ENCODE results near the gene BEX3. TPM values are rescaled to one million over a fixed set of nuclear protein-coding genes. Genes with fewer than 3 reads are reported as not detected.

BEX3 gene
- polyA plus RNA-seq, 1 experiment: 107 TPM

DNA sequence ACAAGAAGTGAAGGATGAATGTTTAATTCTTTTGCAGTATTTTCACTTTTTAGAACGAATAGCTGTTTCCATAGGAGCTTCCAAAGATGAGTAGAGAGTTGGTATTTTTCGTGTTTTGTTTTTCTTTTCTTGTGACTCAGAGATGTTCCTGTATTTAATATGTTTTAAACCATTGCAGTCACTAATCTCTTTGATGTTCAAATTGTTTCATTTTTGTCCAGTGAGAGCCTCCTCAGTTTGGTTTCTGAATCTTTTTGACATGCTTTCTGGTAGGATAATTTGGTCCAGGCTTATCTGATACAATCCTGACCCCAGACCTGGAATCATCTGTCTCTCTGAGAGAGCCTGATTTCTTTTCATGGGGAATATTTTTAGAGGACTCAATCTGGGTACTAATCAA, 41.6 kb downstream of the BEX3 start:
- no peaks in the 10 kb centered on the region for H3K27me3 ChIP-seq (ENCODE audit: control insufficient read depth, insufficient read depth, low read length)
- POLR2A ChIA-PET: no interaction called here
- TF ChIP-seq, protein P1, sequence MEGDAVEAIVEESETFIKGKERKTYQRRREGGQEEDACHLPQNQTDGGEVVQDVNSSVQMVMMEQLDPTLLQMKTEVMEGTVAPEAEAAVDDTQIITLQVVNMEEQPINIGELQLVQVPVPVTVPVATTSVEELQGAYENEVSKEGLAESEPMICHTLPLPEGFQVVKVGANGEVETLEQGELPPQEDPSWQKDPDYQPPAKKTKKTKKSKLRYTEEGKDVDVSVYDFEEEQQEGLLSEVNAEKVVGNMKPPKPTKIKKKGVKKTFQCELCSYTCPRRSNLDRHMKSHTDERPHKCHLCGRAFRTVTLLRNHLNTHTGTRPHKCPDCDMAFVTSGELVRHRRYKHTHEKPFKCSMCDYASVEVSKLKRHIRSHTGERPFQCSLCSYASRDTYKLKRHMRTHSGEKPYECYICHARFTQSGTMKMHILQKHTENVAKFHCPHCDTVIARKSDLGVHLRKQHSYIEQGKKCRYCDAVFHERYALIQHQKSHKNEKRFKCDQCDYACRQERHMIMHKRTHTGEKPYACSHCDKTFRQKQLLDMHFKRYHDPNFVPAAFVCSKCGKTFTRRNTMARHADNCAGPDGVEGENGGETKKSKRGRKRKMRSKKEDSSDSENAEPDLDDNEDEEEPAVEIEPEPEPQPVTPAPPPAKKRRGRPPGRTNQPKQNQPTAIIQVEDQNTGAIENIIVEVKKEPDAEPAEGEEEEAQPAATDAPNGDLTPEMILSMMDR (IDR thresholded peaks at IDR 0.05; ENCODE audit: insufficient read depth, low read depth, low read length): no peak
- H3K36me3 ChIP-seq (ENCODE audit: control insufficient read depth, insufficient read depth, low read length): no peaks in the 10 kb centered on the region
- no peak for DNase-seq (ENCODE audit: low read depth)
- CTCF ChIA-PET: no interaction called here
- H3K4me3 ChIP-seq (ENCODE audit: low read depth, low read length): no peak overlapping the region

DNA sequence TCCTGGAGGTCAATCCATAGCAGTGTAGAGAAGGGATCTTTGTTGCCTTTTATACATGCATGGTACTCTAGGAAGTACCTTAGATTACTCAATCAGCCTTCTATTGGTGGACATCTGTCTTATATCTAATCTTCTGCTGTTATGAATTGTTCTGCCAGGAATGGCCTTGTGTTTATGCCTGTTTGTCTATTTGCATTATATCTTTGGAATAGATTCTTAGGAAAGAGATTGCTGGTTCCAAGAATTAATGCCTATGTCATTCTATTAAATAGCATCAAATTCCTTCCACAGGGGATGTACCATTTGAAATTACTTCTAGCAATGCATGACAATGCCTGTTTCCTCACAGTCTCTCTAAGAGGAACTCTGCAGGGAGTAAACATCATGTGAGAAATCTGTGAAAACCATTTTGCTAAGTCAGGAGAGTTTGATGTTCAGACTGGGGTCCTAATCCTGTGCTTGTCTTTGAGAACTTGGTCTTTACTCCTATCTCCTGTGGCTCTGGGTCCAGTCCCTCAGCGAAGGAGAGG, 42.5 kb downstream of the BEX3 start:
- no peak for DNase-seq (ENCODE audit: low read depth)
- POLR2A ChIA-PET: no interaction called here
- CTCF ChIA-PET: no interaction called here
- no peaks in the 10 kb centered on the region for H3K36me3 ChIP-seq (ENCODE audit: control insufficient read depth, insufficient read depth, low read length)
- TF ChIP-seq, protein P1 (IDR thresholded peaks at IDR 0.05; ENCODE audit: insufficient read depth, low read depth, low read length): no peak
- H3K27me3 ChIP-seq (ENCODE audit: control insufficient read depth, insufficient read depth, low read length): no peaks in the 10 kb centered on the region
- no peak overlapping the region for H3K4me3 ChIP-seq (ENCODE audit: low read depth, low read length)

DNA sequence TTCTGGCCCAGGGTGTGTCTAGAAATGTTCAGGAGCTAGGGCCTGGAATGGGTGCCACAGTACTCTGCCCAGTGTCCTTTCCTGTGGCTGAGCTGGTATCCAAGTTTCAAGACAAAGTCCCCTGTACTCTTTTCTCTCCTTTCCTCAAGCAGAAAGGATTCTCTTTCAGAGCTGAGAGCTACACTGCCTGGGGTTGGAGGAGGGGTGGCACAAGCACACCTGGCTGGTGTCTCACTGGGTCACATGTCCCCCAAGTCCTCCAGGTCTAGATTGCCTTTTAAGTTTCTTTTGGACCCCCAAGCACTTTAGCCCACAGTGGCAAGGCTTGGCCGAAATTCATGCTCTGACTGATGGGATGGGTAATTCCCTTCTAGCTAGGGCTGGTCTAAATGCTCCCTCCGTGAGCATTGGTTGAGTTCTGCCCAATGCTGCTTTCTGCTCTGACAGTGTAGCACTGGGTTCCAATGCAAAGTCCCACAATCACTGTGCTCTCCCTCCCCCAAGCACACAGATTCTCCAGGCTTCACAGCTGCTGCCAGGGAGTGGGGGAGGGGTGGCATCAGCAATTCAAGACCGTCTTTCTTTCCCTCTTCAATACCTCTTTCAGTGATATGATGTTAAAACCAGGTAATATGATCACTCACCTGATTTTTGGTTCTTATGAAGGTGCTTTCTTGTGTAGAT, 47.8 kb downstream of the BEX3 start:
- Histone ChIP-seq H3K4me3 (ENCODE audit: low read depth, low read length) (no peak overlapping the region), H3K36me3 (ENCODE audit: control insufficient read depth, insufficient read depth, low read length) (no peaks in the 10 kb centered on the region), H3K27me3 (ENCODE audit: control insufficient read depth, insufficient read depth, low read length) (no peaks in the 10 kb centered on the region)
- ChIA-PET CTCF (no interaction called here), POLR2A (no interaction called here)
- no peak for DNase-seq (ENCODE audit: low read depth)
- TF ChIP-seq, protein P1 (IDR thresholded peaks at IDR 0.05; ENCODE audit: insufficient read depth, low read depth, low read length): no peak

Small RNA genes within 50 kb of the gene (small RNA-seq; reads per million reads assigned to genes)
- not detected for gene Z92846.1 (ENCODE audit: insufficient read length, low read depth, low replicate concordance)

Other genes with a start within 250 kb of the BEX3 start
- gene BEX4, start 161.4 kb upstream of the BEX3 start, polyA plus RNA-seq (2011; rRNA removed): 13.6 and 38.7 TPM in 2 replicates
- 26.7 and 76.1 TPM in 2 replicates for gene TCEAL8, start 121.4 kb upstream of the BEX3 start, polyA plus RNA-seq (2011; rRNA removed)
- gene TCEAL5, start 99.8 kb upstream of the BEX3 start, polyA plus RNA-seq (2011; rRNA removed): not detected in 2 replicates
- 1.2 and 1.8 TPM in 2 replicates for gene BEX2, start 65.5 kb upstream of the BEX3 start, polyA plus RNA-seq (2011; rRNA removed)
- 5.5 and 10.2 TPM in 2 replicates for gene TCEAL7, start 46.3 kb upstream of the BEX3 start, polyA plus RNA-seq (2011; rRNA removed)
- gene TCEAL9, start 20.0 kb upstream of the BEX3 start, polyA plus RNA-seq (2011; rRNA removed): 15.7 and 53.5 TPM in 2 replicates
- 0.48 and 0.56 TPM in 2 replicates for gene RAB40A, start 143.0 kb downstream of the BEX3 start, polyA plus RNA-seq (2011; rRNA removed)
- 28.6 and 44.1 TPM in 2 replicates for gene TCEAL4, start 209.0 kb downstream of the BEX3 start, polyA plus RNA-seq (2011; rRNA removed)
- gene TCEAL3, start 231.4 kb downstream of the BEX3 start, polyA plus RNA-seq (2011; rRNA removed): 20.4 and 35.2 TPM in 2 replicates